ENCODE results near the gene PTPN4.

GRCh38 chr2:119721043-119721442 is 38.7 kb upstream of the PTPN4 start:
- TF ChIP-seq ZNF274 (IDR thresholded peaks at IDR 0.05; ENCODE audit: low read depth, low read length) = no peak
- TF ChIP-seq SUZ12 (IDR thresholded peaks at IDR 0.05; ENCODE audit: extremely low read depth, insufficient read depth, insufficient read length) = no peak
- TF ChIP-seq YY1 (IDR thresholded peaks at IDR 0.05; ENCODE audit: insufficient read depth, insufficient read length) = no peak

Data from NT2/D1 (cell line).